ENCODE measurements around the gene MRPS33.
"Not testable (repeated sequence)": the region's sequence is repeated elsewhere in the genome, so short reads cannot be mapped to it uniquely, and the experiment has no call there.

MRPS33 gene

DNA sequence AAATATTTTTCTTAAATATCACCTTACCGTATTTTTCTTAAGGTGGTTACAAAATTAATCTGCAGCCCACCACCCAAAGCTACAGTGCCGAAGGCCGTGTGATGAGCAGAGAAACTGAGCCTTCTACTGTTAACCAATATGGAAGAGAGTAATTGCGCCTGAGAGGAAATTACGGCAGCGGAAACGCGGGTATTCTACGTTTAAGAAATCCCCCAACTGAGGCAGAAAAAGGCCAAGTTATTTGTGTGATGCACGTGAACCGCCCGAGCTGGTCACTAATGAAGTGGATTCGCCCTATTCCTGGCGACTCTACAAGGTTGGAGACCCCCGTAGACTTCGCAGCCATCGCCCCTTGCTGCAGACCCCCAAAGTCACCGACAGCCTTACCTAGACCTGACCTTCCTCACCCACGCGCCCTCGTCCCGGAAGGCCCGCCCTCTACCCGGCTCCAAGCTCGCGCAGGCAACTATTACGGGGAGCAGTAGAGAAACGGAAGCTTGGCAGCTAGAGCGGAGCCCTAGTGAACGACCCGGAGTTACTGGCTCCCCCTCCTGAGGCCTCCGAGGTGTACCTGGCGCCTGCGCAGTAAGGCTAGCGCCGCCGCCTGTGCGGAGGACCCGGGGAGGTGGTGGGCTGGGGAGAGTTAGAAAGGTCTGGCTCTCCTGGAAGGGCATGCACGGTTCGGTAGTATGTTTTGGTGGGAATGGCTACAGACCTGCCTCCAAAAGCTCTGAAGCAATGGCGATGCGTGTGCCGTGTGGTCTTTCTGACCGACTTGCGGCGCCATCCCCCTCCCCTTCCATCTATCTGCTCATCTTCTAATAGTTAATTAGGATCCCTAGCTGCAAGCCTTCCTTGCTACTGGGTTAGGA, at the start of gene MRPS33:
Gene MRPS33, minus strand, starts transcription at position 429 of the 872 bp plus-strand sequence. CDS start 4,319 bp downstream, outside the sequence.
- DNase-seq (ENCODE audit: low spot score): peak; percentile 95

DNA sequence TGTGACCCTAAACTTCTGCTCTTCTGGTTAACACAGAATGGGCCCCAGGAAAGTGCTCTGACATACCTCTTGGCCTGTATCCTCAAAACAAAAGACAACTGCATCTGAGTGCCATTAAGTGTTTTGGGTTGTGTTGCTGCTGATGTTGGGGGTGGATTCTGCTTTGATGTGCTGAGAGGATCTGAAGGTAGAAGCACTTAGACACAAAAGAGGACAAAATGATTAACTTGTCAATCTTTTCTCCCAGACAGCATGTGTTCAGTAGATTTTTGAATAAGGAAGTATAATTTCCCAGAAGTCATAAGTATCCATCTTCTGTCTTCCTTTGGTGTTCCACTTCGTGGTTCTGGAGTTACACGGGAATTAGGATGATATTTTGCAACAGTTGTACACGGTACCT, 43.0 kb upstream of the MRPS33 start:
- no peak for DNase-seq (ENCODE audit: low spot score)

DNA sequence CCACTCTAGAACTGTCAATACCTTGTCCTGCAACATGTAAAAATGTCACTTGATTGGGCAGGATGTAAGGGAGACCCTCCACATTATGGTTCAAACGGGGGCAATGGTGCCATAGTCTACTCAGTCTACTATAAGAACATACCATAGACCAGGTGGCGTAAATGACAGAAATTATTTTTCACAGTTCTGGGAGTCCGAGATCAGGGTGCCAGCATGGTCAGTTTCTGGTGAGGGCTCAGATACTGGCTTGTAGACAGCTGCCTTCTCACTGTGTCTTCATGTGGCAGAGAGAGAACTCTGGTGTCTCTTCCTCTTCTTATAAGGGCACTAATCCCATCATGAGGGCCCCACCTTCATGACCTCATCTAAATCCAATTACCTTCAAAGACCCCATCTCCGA, 40.4 kb upstream of the MRPS33 start:
- no peak for DNase-seq (ENCODE audit: low spot score)

DNA sequence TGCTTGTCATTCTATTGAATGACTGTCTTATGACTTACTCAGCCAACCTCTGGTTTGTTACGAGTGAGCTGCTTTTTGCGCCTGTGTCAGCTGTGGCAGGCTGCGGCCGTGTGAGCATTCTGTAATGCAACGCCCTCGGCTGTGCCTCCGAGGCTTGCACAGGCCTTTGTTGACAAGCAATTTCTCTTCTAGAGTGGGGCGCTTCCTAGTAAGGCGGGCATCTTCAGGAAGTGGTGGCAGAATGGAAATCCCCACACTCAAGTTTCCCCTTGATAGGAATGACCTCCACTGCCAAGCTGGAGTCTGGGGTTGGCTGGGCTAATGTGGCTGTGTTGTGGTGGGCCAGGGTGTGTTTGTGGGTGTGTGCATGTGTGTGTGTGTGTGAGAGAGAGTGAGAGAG, 38.9 kb upstream of the MRPS33 start:
- no peak for DNase-seq (ENCODE audit: low spot score)

DNA sequence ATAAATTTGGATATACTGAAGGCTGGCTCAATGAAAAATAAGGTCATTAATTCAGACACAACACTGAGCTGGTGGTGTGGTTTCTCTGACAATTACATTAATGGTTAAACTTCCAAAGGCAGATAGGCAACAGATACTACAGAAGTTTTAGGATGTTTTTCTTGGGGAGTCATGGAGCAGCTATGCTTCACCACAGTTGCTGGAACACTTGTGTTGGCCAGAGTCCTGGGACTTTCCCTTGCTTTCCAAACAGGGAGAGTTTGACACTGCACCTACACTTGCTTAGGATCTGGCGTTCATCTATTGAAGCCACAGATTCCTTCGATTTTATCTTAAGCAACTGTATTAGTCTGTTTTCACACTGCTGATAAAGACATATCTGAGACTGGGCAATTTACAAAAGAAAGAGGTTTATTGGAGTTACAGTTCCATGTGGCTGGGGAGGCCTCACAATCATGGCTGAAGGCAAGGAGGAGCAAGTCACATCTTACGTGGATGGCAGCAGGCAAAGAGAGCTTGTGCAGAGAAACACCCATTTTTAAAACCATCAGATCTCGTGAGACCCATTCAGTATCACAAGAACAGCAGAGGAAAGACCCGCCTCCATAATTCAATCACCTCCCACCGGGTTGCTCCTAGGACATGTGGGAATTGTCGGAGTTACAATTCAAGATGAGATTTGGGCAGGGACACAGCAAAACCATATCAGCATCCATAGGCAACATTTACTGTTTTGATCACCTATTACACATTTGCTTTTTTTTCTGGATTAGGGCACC, 31.3 kb upstream of the MRPS33 start:
- no peak for DNase-seq (ENCODE audit: low spot score)

DNA sequence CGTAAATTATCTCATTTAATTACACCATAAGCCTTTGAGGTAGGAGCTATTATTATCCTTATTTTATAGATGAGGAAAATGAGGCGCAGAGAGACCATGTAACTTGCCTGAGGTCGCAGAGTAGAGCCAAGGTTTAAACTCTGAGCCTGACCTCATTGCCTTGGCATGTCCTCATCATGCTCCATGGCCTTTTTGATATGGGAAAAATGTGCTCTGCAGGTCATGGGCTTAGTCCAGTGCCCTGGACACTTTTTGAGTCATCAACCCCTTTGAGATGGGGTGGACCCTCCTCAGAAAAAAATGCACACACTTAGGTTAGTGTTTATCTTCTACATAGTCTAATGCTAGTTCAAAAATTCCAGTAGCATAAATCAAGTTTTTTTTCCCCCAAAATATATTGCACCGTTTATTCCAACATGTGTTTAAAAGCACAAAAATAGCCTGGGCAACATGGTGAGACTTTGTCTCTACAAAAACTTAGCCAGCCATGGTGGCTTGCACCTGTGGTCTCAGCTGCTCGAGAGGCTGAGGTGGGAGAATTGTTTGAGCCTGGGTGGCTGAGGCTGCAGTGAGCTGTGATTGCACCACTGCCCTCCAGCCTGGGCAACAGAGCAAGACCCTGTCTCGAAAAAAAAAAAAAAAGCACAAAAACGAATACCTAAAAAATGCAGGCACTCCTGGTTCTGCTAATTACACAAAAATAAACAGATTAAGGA, 30.5 kb upstream of the MRPS33 start:
- no peak for DNase-seq (ENCODE audit: low spot score)

DNA sequence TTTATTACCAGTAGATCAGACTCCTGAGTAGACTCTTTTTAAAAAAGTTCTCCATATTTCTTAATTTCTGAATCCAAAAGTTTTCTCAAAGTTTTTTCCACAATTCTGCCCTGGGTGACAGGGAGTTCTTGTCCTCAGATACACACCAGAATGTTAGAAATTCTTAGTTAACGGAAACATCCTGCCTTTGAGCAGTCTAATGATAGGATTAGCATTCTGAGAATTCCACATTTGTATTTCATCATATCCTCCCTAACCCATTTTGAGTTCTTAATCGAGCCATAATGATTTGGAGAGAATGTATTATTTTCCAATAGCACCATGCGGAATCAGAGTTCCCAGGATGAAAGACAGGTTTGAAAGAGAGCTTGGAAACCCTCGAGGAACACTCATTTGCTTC, 28.9 kb upstream of the MRPS33 start:
- no peak for DNase-seq (ENCODE audit: low spot score)

DNA sequence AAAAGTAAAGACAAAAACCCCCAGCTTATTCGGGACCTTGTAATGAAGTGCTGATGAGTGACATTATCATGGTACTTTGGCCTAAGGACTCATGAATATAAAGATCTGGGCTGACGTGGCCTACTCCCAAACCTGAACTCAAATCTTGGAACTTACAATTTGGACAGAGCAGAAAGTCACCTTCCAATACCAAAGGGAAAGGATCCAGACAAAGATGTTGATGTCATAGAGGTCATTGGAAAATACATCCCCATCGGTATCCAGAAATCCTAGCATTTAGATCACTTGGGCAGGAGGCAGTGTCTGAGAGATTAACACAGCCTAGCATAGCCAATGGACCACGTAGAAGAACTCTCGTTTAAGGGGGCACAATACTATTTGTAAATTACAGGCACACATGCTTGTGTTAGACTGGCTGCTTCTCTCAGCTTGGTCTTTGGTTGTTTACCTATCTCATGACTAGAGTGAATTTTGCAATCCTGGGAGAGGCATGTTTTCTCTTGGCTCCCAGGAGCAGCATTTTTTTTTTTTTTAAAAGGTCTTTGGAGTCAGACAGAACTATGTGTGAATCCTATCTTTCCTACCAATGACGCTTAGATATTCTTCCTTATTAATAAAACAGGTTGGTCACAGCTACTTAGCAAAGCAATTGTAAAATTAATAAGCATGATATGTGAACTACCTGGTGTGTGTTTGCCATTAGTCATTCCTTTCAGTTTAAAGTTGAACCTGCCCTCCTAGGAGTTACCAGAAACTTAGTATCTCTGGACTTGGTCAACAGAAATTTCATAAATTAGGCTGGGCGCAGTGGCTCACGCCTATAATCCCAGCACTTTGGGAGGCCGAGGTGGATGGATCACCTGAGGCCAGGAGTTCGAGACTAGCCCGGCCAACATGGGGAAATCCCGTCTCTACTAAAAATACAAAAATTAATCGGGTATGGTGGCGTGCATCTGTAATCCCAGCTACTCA, 27.8 kb upstream of the MRPS33 start:
- no peak for DNase-seq (ENCODE audit: low spot score)

DNA sequence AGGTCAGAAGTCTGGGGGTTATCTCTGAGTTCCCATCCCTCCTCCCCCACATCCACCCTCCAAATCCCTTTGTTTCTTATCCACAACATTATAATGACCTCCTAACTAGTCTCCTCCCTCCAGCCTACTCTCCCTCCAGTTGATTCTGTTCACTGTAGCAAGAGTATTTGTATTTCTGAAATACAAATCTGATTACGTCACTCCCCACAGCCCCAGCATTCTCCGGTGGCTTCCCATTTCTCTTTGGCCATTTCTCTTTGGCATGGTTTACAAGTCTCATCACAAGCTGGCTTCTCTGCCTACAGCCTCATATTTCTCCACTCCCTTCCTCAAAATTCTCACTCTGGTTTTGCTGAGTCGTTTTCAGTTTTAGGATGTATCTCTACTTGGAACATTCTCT, 24.6 kb upstream of the MRPS33 start:
- no peak for DNase-seq (ENCODE audit: low spot score)

DNA sequence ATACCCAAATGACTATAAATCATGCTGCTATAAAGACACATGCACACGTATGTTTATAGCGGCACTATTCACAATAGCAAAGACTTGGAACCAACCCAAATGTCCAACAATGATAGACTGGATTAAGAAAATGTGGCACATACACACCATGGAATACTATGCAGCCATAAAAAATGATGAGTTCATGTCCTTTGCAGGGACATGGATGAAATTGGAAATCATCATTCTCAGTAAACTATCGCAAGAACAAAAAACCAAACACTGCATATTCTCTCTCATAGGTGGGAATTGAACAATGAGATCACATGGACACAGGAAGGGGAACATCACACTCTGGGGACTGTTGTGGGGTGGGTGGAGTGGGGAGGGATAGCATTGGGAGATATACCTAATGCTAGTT, 23.3 kb upstream of the MRPS33 start:
- not testable (repeated sequence) for DNase-seq (ENCODE audit: low spot score)

DNA sequence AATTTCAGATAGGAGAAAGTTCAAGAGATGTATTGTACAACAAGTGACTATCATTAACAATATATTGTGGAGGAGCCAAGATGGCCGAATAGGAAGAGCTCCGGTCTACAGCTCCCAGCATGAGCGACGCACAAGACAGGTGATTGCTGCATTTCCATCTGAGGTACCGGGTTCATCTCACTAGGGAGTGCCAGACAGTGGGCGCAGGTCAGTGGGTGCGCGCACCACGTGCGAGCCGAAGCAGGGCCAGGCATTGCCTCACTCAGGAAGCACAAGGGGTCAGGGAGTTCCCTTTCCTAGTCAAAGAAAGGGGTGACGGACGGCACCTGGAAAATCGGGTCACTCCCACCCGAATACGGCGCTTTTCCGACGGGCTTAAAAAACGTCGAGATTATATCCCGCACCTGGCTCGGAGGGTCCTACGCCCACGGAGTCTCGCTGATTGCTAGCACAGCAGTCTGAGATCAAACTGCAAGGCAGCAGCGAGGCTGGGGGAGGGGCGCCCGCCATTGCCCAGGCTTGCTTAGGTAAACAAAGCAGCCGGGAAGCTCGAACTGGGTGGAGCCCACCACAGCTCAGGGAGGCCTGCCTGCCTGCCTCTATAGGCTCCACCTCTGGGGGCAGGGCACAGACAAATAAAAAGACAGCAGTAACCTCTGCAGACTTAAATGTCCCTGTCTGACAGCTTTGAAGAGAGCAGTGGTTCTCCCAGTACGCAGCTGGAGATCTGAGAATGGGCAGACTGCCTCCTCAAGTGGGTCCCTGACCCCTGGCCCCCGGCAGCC, 18.0 kb upstream of the MRPS33 start:
- DNase-seq (ENCODE audit: low spot score): not testable (repeated sequence)

DNA sequence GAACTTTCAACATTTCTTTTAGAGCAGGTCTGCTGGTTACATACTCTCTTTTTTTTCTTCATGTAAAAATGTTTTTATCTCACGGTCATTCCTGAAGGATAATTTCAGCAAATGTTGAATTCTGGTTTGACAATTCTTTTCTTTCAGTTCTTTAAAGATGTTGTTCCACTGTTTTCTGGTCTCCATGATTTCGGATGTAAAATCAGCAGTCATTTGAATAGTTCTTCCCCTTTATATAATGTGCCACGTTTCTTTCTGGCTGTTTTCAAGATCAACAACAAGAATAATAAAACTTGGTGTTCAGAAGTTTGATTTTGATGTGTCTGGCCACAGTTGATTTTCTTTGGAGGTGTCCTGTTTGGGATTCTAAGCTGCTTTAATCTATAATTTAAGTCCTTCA, 14.0 kb upstream of the MRPS33 start:
- no peak for DNase-seq (ENCODE audit: low spot score)

DNA sequence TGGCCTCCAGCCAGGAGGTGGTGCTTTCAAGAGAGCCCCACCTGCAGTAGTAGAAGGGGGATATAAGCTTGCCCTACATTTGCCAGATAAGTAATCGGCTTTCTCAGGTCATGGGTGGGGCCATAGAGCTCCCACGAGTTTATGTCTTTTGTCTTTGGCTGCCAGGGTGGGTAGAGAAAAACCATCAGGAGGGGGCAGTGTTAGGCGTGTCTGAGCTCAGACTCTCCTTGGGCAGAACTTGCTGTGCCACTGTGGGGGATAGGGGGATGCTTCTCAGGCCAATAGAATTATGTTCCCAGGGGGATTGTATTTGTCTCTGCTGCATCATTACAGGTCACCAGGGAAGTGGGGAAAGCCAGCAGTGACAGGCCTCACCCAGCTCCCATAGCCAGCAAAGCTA, 12.3 kb upstream of the MRPS33 start:
- DNase-seq (ENCODE audit: low spot score): no peak

DNA sequence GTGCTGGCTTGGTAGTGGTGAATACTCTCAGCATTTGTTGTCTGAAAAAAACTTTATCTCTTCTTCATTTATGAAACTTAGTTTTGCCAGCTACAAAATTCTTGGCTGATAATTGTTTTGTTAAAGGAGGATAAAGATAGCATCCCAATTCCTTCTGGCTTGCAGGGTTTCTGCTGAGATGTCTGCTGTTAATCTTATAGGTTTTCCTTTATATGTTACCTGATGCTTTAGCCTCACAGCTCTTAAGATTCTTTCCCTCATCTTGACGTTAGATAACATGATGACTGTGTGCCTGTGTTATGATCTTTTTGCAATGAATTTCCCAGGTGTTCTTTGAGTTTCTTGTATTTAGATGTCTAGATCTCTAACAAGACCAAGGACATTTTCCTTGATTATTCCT, 9.9 kb upstream of the MRPS33 start:
- no peak for DNase-seq (ENCODE audit: low spot score)

DNA sequence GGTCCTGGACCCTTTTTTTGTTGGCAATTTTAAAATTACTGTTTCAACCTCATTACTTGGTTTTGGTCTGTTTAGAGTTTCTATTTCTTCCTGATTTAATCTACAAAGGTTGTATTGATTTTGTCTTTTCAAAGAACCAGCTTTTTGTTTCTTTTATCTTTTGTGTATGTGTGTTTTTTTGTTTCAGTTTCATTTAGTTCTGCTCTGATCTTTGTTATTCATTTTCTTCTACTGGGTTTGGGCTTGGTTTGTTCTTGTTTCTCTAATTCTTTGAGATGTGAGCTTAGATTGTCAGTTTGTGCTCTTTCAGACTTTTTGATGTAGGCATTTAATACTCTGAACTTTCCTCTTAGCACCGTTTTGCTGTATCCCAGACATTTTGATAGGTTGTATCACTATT, 8.5 kb upstream of the MRPS33 start:
- no peak for DNase-seq (ENCODE audit: low spot score)

DNA sequence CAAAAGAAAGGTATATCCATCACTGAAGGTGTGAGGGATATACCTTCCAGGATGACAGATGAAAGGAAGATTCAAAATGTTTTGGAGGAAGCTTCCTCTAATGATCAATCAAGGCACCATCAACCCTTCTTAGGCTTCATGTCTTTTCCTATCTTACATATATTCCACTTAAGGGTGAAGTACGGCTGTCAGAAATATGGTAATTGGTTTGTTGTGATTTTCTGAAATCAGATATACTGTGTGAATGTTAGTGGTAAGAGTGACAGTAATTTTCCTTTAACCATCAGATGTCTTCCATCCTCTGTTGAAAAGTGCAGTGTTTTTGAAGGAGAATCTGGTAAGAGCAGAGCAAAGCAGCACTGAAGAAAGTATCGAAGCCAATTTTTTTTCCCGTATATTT, 2.8 kb upstream of the MRPS33 start:
- no peak for DNase-seq (ENCODE audit: low spot score)

DNA sequence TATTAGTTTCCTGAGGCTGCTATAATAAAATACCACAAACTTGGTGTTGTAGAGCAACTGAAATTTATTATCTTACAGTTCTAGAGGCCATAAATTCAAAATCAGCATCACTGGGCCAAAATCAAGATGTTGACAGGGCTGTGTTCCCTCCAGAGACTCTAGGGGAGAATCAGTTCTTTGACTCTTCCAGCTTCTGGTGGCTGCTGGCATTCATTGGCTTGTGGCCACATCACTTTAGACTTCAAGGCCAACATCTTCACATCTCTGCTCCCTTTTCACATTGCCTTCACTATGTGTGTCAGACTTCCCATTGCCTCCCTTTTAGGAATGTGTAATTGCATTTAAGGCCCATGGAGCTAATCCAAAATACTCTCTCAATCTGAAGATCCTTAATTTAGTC, 1.6 kb upstream of the MRPS33 start:
- DNase-seq (ENCODE audit: low spot score): no peak

DNA sequence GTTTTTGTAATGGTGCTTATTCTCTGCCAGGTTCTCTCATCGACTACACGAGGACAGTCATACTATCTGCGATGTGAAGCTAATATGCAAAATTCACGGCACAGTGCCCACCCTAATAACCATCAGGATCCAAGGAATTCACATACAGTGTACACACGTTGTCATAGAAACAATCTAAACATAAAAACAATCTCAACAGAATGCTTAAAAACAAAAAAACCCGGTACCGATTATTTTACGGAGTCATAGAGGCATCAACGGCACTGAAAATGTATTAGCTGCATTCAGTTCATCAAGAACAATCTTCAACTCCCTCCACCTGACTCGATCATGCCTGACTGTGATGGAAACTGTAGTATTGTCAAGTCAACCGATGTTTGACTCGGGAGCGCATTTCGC, 628 bp downstream of the MRPS33 start:
- peak; percentile 6 for DNase-seq (ENCODE audit: low spot score)

DNA sequence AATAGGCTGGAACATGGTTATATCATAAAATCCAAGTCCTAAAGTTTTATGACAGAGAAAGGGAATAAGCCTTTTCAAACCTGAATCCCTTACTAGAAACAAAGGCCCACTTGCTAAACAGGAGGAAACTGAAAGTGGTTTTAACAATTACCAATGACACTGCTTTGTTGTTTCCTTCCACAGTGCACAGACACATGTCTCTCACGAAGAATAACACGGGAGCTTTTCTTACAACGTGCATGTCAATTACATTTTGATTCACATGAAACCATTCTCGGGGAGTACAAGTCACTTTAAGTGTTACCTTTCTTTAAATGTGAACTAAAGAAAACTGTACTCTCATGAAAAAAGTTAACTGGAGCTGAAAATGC, 1.4 kb downstream of the MRPS33 start:
- no peak for DNase-seq (ENCODE audit: low spot score)

DNA sequence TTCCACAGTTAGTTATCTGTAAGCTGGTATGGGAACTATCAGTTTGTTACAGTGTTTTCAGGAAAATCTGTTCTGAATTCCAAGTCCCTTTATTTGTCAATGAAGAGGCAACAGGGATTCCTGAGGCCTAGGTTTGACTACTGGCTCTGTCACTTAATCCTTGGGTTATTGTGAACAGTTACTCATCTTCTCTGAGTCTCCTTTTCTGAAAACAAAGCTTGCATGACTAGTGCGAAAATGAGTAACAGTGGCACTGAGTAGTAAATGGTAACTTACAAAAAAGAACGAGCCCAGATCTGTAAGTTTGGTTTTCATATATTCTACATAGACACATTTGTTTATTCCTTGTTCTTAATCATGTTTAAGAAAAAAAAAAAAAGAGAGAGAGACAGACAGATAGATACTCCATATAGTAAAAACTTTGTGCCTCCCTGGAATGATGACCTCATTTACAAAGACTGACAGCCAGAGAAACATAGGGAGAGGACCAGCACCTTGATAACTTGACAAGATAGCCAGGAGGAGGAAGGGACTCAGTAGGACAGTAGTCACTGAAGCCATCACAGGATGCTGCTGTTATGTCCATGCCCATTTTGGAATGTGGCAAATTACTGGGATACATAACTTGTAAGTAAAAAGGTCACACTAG, 1.9 kb downstream of the MRPS33 start:
- no peak for DNase-seq (ENCODE audit: low spot score)

Measured in hematopoietic multipotent progenitor cell treated with erythropoietin and hydrocortisone succinate and interleukin-3 and kit ligand, for 15 days (in vitro differentiated cells).